Neural cell (in vitro differentiated cells): ENCODE measurements around the gene FNDC3A.

ENCODE experiments used
- CTCF ChIP-seq: fragments of 450-650 bp; IDR thresholded peaks from 2 replicates; pipeline ENCODE4 v1.5.1; 2014; ENCODE audit warnings: antibody characterized with exemption, mild to moderate bottlenecking, moderate library complexity; ENCODE audit not compliant: poor library complexity, severe bottlenecking
- EP300 ChIP-seq: fragments of 450-650 bp; conservative IDR thresholded peaks from 2 replicates; pipeline ENCODE4 v1.6.1; 2014; ENCODE audit warnings: antibody characterized with exemption, mild to moderate bottlenecking, moderate library complexity; ENCODE audit not compliant: poor library complexity, severe bottlenecking
- EZH2 ChIP-seq: fragments of 200-600, 300-800 bp; shearing (Covaris generic), sonication (generic); IDR thresholded peaks from 2 replicates; pipeline ENCODE4 v1.6.1; 2014; ENCODE audit warnings: antibody characterized with exemption, low read length, borderline replicate concordance, mild to moderate bottlenecking; ENCODE audit not compliant: insufficient read depth, poor library complexity, severe bottlenecking
- MXI1 ChIP-seq: fragments of 450-650 bp; conservative IDR thresholded peaks from 2 replicates; pipeline ENCODE4 v1.6.1; 2014; ENCODE audit warnings: antibody characterized with exemption, mild to moderate bottlenecking; ENCODE audit not compliant: poor library complexity, severe bottlenecking
- POLR2AphosphoS5 ChIP-seq: IDR thresholded peaks from 2 replicates; pipeline ENCODE4 v1.6.1; 2012
- RAD21 ChIP-seq: fragments of 450-650 bp; conservative IDR thresholded peaks from 2 replicates; pipeline ENCODE4 v1.6.1; 2014; ENCODE audit warnings: antibody characterized with exemption, mild to moderate bottlenecking, moderate library complexity
- SMC3 ChIP-seq: fragments of 450-650 bp; conservative IDR thresholded peaks from 2 replicates; pipeline ENCODE4 v1.6.1; 2014; ENCODE audit warnings: antibody characterized with exemption, mild to moderate bottlenecking, moderate library complexity; ENCODE audit not compliant: poor library complexity
- TAF1 ChIP-seq: IDR thresholded peaks from 2 replicates; pipeline ENCODE4 v1.6.1; 2012; ENCODE audit warnings: low read depth
- TF ChIP-seq, protein P1 (sequence below): IDR thresholded peaks from 2 replicates; pipeline ENCODE4 v1.6.1; 2012; ENCODE audit warnings: borderline replicate concordance

- no peak for TF ChIP-seq CTCF
- no peak for TF ChIP-seq POLR2AphosphoS5
- TF ChIP-seq RAD21 = no peak
- no peak for TF ChIP-seq EZH2
- TF ChIP-seq EP300 = no peak
- TF ChIP-seq TAF1 = no peak
- TF ChIP-seq, protein P1, sequence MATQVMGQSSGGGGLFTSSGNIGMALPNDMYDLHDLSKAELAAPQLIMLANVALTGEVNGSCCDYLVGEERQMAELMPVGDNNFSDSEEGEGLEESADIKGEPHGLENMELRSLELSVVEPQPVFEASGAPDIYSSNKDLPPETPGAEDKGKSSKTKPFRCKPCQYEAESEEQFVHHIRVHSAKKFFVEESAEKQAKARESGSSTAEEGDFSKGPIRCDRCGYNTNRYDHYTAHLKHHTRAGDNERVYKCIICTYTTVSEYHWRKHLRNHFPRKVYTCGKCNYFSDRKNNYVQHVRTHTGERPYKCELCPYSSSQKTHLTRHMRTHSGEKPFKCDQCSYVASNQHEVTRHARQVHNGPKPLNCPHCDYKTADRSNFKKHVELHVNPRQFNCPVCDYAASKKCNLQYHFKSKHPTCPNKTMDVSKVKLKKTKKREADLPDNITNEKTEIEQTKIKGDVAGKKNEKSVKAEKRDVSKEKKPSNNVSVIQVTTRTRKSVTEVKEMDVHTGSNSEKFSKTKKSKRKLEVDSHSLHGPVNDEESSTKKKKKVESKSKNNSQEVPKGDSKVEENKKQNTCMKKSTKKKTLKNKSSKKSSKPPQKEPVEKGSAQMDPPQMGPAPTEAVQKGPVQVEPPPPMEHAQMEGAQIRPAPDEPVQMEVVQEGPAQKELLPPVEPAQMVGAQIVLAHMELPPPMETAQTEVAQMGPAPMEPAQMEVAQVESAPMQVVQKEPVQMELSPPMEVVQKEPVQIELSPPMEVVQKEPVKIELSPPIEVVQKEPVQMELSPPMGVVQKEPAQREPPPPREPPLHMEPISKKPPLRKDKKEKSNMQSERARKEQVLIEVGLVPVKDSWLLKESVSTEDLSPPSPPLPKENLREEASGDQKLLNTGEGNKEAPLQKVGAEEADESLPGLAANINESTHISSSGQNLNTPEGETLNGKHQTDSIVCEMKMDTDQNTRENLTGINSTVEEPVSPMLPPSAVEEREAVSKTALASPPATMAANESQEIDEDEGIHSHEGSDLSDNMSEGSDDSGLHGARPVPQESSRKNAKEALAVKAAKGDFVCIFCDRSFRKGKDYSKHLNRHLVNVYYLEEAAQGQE = no peak
- no peak for TF ChIP-seq MXI1
- no peak for TF ChIP-seq SMC3
Observed at GRCh38 chr13:49026851-49027250, 51.1 kb downstream of the FNDC3A start.
